GM21529 (cell line): ENCODE measurements around the gene ATP1B1.
"Not testable (repeated sequence)": the region's sequence is repeated elsewhere in the genome, so short reads cannot be mapped to it uniquely, and the experiment has no call there.

Experiments
- ATAC-seq: cut with Tn5 transposase; IDR thresholded peaks from one replicate; pipeline ENCODE4 v1.9.1; 2021; ENCODE audit not compliant: unreplicated experiment

The ATP1B1 gene

DNA sequence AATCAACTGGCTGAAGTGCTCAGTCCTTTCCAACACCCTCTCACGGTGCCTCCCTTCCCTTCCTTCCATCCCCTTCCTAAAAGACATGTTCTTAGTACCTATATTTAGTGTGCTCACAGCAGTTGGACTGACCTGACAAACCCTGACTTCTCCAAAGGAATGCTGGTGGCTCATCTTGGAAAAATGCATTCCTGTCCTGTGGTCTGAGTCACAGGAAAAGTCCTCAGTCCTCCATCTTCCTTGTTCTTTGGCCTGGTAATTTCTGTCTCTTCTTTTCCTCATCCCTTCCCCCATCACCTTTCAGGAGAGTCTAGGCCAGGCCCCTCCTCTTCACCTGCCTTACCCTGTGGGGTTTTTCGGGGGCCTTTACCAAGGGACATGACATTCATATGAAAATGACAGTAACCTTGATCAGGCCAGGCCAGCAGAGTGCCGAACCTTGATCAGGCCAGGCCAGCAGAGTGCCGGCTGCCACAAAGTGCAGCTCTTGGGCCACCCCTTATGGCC lies 7.2 kb downstream of the ATP1B1 start:
- ATAC-seq, result peak; percentile 24

DNA sequence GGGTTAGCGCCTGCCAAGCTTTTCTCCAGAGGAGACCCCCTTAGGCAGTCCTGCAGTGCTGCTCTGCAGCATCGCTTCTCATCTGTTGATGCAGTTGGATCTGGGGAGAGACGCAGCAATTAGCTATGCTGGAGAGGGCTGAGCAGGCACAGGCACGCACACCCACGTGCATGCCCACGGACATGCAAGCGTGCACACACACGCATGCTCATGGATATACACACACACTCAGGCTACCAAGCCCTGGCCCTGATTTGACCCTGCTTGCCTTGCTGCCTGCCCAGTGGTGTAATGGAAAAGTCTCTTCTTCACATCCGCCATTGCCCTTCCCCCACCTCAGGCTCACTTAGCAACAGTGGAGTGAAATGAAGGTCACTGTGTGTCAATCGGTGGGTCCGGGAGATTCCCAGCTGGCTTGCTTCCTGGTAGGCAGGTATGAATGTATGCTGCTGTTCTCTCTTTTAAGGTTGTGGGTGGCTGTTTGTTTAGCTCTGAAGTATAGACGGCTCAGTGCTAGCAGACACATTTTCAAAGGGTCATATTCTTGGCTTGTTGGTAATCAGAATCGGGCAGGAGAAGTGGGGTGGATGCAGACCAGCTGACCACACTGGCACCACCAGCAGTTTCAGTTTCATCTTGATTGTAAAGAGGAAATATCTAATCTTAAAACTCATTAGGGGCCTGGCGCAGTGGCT lies 9.5 kb downstream of the ATP1B1 start:
- peak; percentile 70 for ATAC-seq

DNA sequence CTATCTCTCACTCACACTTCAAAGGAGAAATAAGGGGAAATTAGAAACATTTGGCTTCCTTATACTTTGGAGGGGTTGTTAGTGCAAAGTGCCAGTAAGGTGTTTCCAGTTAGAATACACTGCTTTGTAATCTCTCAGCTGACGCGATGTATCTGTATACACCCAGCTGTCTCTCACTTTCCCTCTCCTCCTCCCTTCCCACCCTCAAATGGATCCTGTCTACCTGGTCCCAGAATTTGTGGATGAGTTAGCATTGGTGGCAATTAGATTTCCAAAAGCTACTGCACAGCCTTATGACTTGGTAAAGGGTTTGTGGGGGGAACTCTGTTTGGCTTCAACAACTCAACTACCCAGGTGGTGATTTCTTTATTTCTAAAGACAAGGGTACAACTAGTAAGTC lies 10.5 kb downstream of the ATP1B1 start:
- ATAC-seq, result no peak

DNA sequence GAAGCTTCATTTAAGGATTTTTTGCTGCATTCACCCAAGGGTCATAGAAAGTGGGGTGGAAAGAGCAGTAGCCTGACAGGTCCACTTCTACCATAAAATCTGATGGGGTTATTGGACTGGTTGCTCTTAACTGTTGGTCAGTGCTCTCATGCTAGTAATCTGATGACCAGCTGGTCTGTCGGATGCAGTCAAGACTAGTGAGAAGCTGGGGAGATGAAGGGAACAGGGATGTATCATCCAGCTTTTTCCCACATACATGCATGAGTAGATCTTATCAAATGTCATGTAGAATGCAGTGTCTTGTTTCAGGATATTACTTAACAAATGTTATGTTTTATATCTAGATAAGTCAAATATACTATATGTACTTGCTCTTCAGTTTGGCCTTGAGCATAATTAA lies 11.1 kb downstream of the ATP1B1 start:
- no peak for ATAC-seq

DNA sequence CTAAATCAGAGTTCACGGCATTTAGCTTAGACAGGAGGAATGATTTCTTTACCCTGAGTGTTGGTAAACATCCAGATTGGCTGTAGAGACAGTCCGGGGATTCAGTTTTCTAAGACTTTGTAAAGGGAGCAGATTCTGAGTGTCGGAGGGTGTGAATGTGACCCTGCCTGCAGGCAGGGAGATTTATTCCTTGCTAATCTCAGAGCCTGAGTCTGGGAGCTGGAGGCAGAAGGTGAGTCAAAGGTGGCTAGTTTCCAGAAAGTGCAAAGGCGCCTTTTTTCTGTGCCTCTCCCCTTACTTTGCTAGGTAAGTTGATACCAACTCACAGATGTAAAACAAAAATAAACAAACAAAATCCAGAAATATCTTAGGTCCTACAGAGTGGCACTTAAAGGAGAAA lies 11.7 kb downstream of the ATP1B1 start:
- ATAC-seq, result no peak

DNA sequence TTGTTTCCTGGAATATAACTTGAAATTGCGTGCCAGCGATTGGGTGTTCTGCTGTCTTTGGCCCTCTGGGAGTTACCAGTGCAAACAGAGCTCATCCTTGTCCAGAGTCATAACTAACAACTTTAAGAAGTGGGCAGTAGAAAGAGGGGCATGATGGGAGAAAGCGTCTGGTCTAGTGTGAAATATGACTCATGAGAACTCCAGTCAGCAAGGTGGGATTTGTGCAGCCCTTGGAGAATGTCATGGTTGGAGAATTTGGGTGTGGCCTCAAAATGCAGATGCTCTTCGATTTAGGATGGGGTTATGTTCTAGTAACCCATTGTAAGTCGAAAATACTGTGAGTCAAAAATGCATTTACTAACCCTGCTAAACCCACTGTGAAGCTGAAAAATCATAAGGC lies 12.9 kb downstream of the ATP1B1 start:
- ATAC-seq, result no peak

DNA sequence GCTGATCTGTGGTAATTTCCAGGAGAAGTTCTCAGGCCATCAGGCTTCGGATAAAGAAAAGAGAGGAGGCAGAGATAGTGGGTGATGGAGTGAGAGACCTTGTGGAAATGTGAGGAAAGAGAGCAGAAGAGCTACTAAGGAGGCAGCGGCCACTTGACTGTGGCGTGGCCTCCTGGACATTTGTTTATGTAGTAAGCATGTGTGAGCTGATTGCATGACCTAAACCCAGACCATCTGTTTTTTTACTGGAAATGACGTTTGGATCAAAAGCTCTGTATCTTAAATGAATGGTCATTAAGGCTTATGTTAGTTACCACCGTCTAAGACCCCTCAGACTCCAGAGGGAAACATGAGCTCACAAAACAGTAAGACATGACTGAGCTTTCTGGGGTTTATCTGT lies 13.6 kb downstream of the ATP1B1 start:
- no peak for ATAC-seq

DNA sequence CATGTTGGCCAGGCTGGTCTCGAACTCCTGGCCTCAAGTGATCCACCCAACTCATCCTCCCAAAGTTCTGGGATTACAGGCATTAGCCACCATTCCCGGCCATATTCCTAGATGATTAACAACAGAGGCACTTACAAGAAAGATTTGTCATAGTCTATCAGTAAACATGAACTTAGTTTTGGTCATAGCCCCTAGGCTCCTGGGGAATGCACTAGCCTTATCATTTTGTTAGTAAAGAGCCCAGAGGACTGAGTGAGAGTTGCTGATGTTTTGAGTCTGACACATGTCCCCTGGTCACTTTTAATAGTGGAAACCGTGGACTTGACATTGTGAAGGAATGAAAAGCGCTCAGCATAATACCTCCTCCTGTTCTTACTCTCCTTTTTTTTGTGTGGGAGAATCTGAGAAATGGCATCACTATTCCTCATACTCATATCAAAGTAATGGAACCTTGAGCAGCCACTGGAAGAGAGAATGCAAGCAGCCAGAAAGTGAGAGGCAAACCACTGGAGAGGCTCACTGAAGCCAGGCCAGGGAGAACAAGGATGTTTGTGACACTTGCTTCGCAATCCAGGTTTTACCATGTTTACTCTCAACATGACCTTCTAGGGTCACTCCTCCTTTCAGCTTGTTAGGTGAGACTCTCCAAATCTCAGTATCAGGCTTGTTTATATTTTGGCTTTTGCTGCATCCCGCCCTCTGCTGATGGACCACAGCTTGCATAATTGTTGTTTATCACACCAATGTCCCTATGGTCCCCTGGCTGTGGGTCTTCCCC lies 14.8 kb downstream of the ATP1B1 start:
- ATAC-seq, result no peak

DNA sequence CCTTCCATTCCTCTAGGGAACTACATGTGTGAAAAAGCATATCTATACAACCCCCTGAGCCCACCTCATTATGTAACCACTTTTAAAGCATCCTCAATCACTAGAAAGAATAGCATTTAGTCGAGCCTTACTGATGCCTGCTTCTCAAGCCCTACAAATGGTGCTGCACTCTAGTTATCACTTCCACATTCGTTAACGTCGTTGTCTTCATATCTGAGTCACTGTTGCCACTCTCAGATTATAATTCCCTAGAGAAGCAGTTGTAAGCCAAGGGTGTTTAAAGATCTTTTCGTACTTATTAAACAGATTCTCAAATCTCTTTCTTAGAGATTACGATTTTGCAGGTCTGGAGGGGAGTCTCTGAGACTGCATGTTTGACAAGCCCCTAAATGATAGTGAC lies 16.5 kb downstream of the ATP1B1 start:
- ATAC-seq, result peak; percentile 69

DNA sequence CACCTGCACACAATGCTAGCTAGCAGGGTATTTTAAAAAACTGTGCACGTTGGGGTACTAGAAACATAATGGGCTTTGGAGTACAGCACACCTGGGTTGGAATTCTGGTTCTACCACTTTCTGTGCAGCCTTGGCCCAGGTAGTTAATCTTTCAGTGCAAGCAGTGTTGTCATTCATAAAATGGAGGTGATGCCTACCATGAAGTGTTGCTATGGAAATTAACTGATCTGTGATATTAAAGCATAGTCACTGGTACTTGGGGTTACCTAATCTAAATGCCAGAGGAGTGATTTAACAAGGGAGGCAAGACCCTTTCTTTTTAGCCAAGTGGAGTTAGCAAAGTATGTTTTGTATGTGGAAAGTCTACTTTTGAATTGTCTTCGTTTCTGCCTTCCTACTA lies 18.0 kb downstream of the ATP1B1 start:
- ATAC-seq, result no peak

DNA sequence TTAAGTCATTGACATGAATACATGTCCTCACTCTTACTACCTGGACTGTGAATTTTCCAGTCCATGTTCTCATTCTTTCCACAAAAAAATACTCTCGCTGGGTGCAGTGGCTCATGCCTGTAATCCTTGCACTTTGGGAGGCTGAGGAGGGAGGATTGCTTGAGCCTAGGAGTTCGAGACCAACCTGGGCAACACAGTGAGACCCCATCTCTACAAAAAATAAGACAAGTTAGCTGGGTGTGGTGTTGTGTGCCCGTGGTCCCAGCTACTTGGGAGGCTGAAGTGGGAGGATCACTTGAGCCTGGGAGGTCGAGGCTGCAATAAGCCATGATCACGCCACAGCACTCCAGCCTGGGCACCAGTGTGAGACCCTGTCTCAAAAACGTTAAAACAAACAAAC lies 19.1 kb downstream of the ATP1B1 start:
- ATAC-seq, result not testable (repeated sequence)

DNA sequence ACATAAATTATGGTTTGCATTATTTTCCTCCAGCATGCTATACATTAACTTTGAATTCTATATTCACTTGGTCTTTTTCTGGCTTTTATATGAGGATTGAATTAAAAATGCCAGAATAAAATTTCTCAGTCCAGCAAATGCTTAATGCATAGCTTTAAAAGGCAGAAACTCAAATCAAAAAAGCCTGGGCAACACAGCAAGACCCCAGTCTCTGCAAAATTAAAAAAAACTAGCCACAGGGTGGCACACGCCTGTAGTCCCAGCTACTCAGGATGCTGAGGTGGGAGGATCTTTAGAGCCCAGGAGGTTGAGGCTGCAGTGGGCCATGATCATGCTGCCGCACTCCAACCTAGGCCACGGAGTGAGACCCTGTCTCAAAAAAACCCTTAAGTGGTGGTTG lies 19.8 kb downstream of the ATP1B1 start:
- ATAC-seq, result no peak

DNA sequence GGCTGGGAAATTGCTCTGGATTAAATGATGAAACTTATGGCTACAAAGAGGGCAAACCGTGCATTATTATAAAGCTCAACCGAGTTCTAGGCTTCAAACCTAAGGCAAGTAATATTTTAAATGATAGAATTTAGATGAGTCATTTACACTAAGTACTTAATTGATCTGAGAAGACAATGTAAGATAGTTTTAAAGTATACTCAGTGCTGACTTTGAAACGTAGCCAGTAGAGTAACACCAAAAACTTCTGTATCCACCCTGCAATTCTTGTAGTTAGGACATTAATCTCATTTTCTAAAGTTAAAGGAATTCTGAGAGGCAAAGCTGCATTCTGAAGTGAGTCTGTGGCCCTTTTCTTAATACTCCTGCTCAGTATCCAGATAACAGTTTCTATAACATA lies 20.8 kb downstream of the ATP1B1 start:
- no peak for ATAC-seq

DNA sequence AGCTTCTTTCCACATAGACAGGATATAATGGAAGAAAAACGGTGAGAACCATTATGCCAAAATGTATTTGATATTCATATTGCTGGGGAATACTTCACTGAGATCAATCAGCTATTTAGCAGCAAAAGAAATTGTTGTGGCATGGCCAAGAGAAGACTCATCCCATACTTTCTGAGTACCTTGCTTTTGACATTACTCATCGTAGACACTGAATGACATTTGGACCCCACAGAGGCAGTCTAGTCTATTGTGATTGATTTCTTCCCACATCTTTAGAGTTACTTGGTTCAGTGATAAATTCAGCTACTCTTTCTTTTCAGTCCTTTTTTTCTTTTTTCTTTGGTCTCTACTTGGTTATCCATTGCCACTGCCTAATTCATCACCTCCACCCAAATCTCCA lies 22.1 kb downstream of the ATP1B1 start:
- no peak for ATAC-seq

DNA sequence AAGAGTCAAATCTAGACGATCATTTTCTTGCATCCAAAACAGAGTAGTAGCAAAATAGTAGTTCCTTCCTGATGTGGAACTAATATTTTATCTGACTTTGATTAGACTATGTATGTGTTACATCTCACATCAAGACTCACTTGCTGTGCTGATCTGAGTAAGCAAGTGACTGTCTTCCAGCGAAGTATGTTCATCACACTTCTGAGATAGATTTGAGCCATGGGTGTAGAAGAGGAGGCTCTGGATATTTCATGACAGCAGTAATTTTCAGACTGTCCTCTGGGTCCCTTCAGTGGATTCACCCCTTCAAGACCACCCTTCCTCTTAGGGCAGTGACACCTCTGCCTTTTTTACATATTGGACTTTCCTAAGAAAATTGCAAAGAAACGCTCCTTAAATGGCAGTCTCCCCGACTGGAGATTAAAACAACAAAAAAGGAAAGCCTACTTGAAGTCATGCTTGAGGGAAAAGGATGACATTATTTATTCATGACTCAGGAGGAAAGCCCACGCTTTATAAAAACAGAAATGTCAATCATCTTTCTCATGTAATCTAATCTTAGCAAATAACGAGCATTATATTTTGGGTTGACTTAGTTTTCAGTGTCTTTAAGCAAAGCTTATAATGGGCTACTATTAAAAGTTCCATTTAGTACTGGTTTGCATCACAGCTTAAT lies 22.8 kb downstream of the ATP1B1 start:
- no peak for ATAC-seq

DNA sequence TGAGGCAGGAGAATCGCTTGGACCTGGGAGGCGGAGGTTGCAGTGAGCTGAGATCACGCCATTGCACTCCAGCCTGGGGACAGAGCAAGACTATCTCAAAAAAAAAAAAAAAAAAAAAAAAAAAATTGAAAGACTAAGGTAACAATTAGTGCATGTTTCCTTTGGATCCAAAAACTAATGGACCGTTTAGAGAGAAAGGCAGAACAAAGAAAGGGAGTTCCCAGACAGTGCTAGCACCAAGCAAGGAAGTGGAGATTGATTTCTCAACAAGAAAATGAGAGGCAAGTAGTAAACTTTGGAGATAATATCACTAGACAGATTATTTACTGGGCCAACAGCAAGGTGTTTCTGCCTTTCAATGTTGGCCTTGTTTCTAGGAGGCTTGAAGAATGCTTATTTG lies 24.2 kb downstream of the ATP1B1 start:
- no peak for ATAC-seq

DNA sequence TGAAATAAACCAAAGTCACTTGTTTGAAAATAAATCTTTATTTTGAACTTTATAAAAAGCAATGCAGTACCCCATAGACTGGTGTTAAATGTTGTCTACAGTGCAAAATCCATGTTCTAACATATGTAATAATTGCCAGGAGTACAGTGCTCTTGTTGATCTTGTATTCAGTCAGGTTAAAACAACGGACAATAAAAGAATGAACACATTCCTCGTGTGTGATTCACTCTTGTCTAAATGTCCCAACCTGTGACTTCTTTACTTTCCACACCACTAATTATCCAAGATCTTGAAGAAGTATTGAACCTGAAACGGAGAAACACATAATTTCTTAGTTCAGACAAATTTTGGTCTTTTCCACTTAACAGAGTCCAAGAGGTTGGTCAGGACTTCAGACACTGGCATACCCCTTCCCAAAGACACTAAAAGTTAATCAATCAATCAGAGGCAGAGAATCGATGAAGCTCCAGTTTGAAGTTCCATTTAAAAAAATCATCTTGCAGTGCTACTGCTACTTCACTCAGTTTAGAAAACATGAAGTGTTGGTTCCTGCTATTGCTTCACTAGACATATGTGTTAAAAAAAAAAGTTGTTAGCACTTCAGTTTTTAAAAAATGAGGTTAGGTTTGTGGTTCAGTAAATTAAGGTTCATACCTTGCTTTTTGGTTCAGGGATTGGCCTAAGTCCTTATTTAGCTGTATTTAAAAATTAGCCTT lies 26.2 kb downstream of the ATP1B1 start:
- ATAC-seq, result no peak

DNA sequence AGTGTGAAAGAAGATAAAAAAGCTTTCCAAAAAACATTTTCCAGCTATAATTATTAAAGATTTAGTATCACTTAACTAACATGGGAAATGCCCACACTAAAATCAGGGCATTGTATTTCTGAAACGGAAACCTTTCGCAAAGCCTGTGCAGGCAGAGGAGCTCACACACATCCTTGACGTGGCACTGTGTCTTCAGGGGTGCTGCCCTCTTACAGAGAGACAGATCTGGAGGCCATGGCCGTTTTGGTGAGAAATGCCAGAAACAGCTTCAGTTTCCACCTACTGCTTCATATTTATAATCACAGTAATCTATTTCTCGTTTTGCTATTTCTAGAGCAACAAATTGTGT lies 26.7 kb downstream of the ATP1B1 start:
- ATAC-seq, result no peak

DNA sequence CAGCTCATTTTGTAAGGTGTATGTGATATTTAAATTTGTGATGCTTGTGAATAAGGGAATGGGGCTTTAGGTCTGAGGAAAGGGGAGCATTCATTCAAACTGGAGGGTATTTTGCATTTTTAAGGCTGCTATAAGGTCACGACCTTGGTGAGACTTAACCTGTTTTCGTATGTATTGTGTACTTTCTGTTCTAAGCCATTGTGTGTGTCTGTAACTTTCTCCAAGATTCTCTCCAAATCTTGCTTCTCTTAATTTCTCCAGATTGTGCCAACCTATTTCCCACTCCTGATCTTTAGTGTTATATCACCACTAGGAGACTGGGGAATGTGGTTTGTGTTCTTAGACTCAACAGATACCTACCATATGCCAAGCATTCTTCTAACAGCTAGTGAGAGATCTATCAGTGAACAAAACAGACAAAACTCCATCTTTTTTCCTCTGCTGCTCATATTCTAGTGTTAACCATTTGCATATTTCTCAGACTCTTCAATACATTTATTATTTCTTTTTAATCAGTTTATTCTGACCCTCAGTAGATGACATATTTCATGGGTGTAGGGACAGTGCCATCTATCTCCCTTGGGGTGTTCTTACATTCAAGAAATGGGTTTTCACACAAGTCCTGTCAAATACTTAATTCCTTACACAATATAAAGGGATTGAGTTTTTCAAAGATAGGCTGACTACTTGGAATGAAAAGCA lies 27.5 kb downstream of the ATP1B1 start:
- ATAC-seq, result no peak

DNA sequence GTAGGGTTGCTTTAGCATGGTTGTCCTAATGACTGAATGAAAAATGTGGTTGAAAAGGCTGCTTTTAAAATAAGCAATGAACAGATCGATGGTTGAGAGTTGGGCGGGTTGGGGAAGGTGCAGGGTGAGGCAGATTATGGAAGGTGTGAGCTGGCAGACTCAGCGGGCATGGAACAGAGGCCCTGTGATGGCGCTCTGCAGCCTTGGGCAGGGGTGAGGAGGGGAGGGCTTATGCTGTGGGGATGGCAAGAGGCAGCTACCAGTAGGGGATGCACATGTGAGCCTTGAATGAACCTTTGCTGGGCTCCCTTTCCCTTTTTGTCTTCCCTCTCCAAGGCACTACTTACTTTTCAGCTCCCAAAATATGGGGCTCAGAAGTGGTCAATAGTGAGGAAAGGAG lies 30.9 kb downstream of the ATP1B1 start:
- ATAC-seq, result no peak
